Thoracic aorta (tissue), 2 donors: ENCODE measurements around the gene DNAJA3. TPM values are rescaled to one million over a fixed set of nuclear protein-coding genes. Genes with fewer than 3 reads are reported as not detected.
A peak's percentile ranks its signal among the peaks of the same experiment; 100 is the strongest.

Source experiments
- ATAC-seq: fragments of 150-250 bp; one replicate; pipeline ENCODE4 v1.8.0; 2017; ENCODE audit warnings: low read depth; ENCODE audit not compliant: insufficient number of reproducible peaks, low FRiP score
- DNase-seq: peaks from one replicate; pipeline ENCODE4 v3.0.0-alpha.2; 2020; ENCODE audit warnings: low spot score
- H3K27ac ChIP-seq, 2 donors: fragments of 200-600 bp; sonication (generic); 1 replicate in 1 of 2; 2 replicates in 1 of 2; pipeline ENCODE4 v1.5.1; 2016; ENCODE audit warnings: mild to moderate bottlenecking in 2 of 2, moderate library complexity in 2 of 2
- H3K27me3 ChIP-seq: fragments of 200-600 bp; sonication (generic); replicated peaks from 2 replicates; pipeline ENCODE4 v1.6.0; 2016; ENCODE audit warnings: mild to moderate bottlenecking; ENCODE audit not compliant: insufficient read depth
- H3K36me3 ChIP-seq: fragments of 200-600 bp; sonication (generic); one replicate; pipeline ENCODE4 v1.5.1; 2016
- H3K4me1 ChIP-seq, 2 donors: fragments of 200-600 bp; sonication (generic); 1 replicate in 1 of 2; 2 replicates in 1 of 2; pipeline versions ENCODE4 v1.5.1 to v1.6.0; 2016; ENCODE audit warnings: low read depth in 2 of 2, mild to moderate bottlenecking in 1 of 2; ENCODE audit not compliant: control insufficient read depth in 1 of 2
- H3K4me3 ChIP-seq: fragments of 200-600 bp; sonication (generic); 2 replicates; pipeline ENCODE4 v1.5.1; 2016; ENCODE audit warnings: mild to moderate bottlenecking
- H3K9me3 ChIP-seq: fragments of 200-600 bp; sonication (generic); 2 replicates; pipeline ENCODE4 v1.5.1; 2016
- CTCF ChIP-seq: fragments of 200-600 bp; sonication (generic); IDR thresholded peaks from one replicate; pipeline ENCODE4 v1.5.1; 2019; ENCODE audit warnings: antibody characterized with exemption
- total RNA-seq, 2 donors: library from RNA; depleted of rRNA; stranded (reverse); fragments of >200 nt; gene quantifications; one replicate each; pipeline versions ENCODE4 v1.1.0 to v1.2.3, GENCODE V29; 2016

DNAJA3 gene
- total RNA-seq, 2 donors from 2014 or later: 35.2 to 52.2 TPM

- peak overlapping the region; percentile 86 to 89 for H3K27ac ChIP-seq
- ATAC-seq (no peak), DNase-seq (no peak)
- H3K9me3 ChIP-seq: no peaks in the 10 kb centered on the region
- peaks cover 18 to 28% of the 10 kb centered on the region in 2 donors for H3K4me1 ChIP-seq
- TF ChIP-seq CTCF: no peak
- H3K36me3 ChIP-seq: no peaks in the 10 kb centered on the region
- no peaks in the 10 kb centered on the region for H3K27me3 ChIP-seq
- H3K4me3 ChIP-seq: peak overlapping the region; percentile 65
Measured at GRCh38 chr16:4500272-4500671, 74.6 kb downstream of the DNAJA3 start.

- DNase-seq (no peak), ATAC-seq (no peak)
- Histone ChIP-seq H3K36me3 (no peaks in the 10 kb centered on the region), H3K4me1 (peaks cover 18 to 26% of the 10 kb centered on the region in 2 donors), H3K27me3 (no peaks in the 10 kb centered on the region), H3K9me3 (no peaks in the 10 kb centered on the region), H3K4me3 (peak overlapping the region; percentile 65), H3K27ac (peak overlapping the region; percentile 86 to 89)
- TF ChIP-seq CTCF: no peak
Measured at GRCh38 chr16:4501071-4501478, 75.4 kb downstream of the DNAJA3 start.

- H3K36me3 ChIP-seq: peaks cover 26% of the 10 kb centered on the region
- H3K4me1 ChIP-seq: peaks cover 10 to 17% of the 10 kb centered on the region in 2 donors
- H3K27me3 ChIP-seq: no peaks in the 10 kb centered on the region
- H3K9me3 ChIP-seq: no peaks in the 10 kb centered on the region
- ATAC-seq: no peak
- no peak for DNase-seq
- H3K4me3 ChIP-seq: no peak overlapping the region
- TF ChIP-seq CTCF: no peak
- no peak overlapping the region for H3K27ac ChIP-seq
Measured at GRCh38 chr16:4505356-4506147, 79.9 kb downstream of the DNAJA3 start.

Other genes with a start within 250 kb of the DNAJA3 start
- 1 to 10 TPM in 1 of 2 donors, under 1 TPM in 1; 0.68 to 1.1 TPM for gene SRL, start 183.8 kb upstream of the DNAJA3 start, total RNA-seq
- 1 to 10 TPM; 3.5 to 7.6 TPM for gene TFAP4, start 152.8 kb upstream of the DNAJA3 start, total RNA-seq
- 10 to 100 TPM; 19.5 to 32.9 TPM for gene GLIS2, start 109.8 kb upstream of the DNAJA3 start, total RNA-seq
- 10 to 100 TPM; 18.4 to 21.1 TPM for gene PAM16, start 74.5 kb upstream of the DNAJA3 start, total RNA-seq
- gene VASN, start 54.0 kb upstream of the DNAJA3 start, total RNA-seq: 100 to 1,000 TPM; 197 to 217 TPM
- 10 to 100 TPM; 71.1 to 79.1 TPM for gene CORO7, start 9.3 kb upstream of the DNAJA3 start, total RNA-seq
- gene NMRAL1, start 48.8 kb downstream of the DNAJA3 start, total RNA-seq: 10 to 100 TPM; 22.8 to 23.3 TPM
- 10 to 100 TPM; 35.3 to 43.5 TPM for gene HMOX2, start 50.5 kb downstream of the DNAJA3 start, total RNA-seq
- gene CDIP1, start 112.9 kb downstream of the DNAJA3 start, total RNA-seq: 10 to 100 TPM; 33.2 to 33.5 TPM
- gene C16orf96, start 130.5 kb downstream of the DNAJA3 start, total RNA-seq: not detected
- 10 to 100 TPM; 23.8 to 23.9 TPM for gene UBALD1, start 189.0 kb downstream of the DNAJA3 start, total RNA-seq
- 10 to 100 TPM; 56.0 to 64.5 TPM for gene MGRN1, start 199.0 kb downstream of the DNAJA3 start, total RNA-seq